K562 (cell line): ENCODE measurements around the gene IRF3. TPM values are rescaled to one million over a fixed set of nuclear protein-coding genes. Genes with fewer than 3 reads are reported as not detected.

Source experiments
- ARHGAP35 ChIP-seq: fragments of 450-650 bp; IDR thresholded peaks from 2 replicates; pipeline ENCODE4 v1.6.1; 2018; ENCODE audit not compliant: partially characterized antibody
- BCLAF1 ChIP-seq, 2 experiments: fragments of 450-650 bp in 1 of 2; IDR thresholded peaks; 2 replicates each; pipeline ENCODE4 v1.6.1; 2011 to 2017; ENCODE audit warnings: low read depth in 2 of 2, antibody characterized with exemption in 1 of 2, borderline replicate concordance in 1 of 2, low read length in 1 of 2, mild to moderate bottlenecking in 1 of 2, mixed read lengths in 1 of 2; ENCODE audit not compliant: control insufficient read depth in 1 of 2
- BRD9 ChIP-seq: fragments of 450-650 bp; IDR thresholded peaks from 2 replicates; pipeline ENCODE4 v1.6.1; 2018; ENCODE audit warnings: low read depth; ENCODE audit not compliant: partially characterized antibody
- CREB3L1 ChIP-seq: fragments of 450-650 bp; IDR thresholded peaks from 2 replicates; pipeline ENCODE4 v1.6.1; 2014; ENCODE audit warnings: low read depth, mild to moderate bottlenecking, moderate library complexity, borderline replicate concordance
- DMBX1 ChIP-seq: fragments of 250-450 bp; sonication (Bioruptor Pico); IDR thresholded peaks from 2 replicates; pipeline ENCODE4 v1.8.0; 2022; ENCODE audit warnings: inconsistent platforms, mild to moderate bottlenecking, moderate library complexity, borderline replicate concordance
- E2F5 ChIP-seq: sonication (generic); formaldehyde crosslinking; IDR thresholded peaks from 2 replicates; pipeline ENCODE4 v1.8.0; 2022; ENCODE audit warnings: mild to moderate bottlenecking, missing genetic modification reagents
- HCFC1 ChIP-seq: IDR thresholded peaks from 2 replicates; pipeline ENCODE4 v1.6.1; 2012; ENCODE audit warnings: low read depth, low read length, improper control_type of control experiment
- HDAC8 ChIP-seq: fragments of 450-650 bp; IDR thresholded peaks from 2 replicates; pipeline ENCODE4 v1.6.1; 2016; ENCODE audit warnings: mild to moderate bottlenecking, missing genetic modification characterization, moderate library complexity, missing compliant biosample characterization
- HLTF ChIP-seq: fragments of 450-650 bp; IDR thresholded peaks from 2 replicates; pipeline ENCODE4 v1.6.1; 2016
- IFI16 ChIP-seq: fragments of 250-450 bp; sonication (Bioruptor Pico); IDR thresholded peaks from 2 replicates; pipeline ENCODE4 v2.1.2; 2022; ENCODE audit warnings: mild to moderate bottlenecking, inconsistent platforms
- KAT8 ChIP-seq: fragments of 450-650 bp; IDR thresholded peaks from 2 replicates; pipeline ENCODE4 v1.6.1; 2016; ENCODE audit warnings: low read depth, mild to moderate bottlenecking
- MAFF ChIP-seq: IDR thresholded peaks from 2 replicates; pipeline ENCODE4 v1.6.1; 2012; ENCODE audit warnings: low read length, improper control_type of control experiment
- MYBL2 ChIP-seq, 2 experiments: fragments of 450-650 bp in 1 of 2; sonication (generic) in 1 of 2; formaldehyde crosslinking in 1 of 2; IDR thresholded peaks; 2 replicates each; pipeline versions ENCODE4 v1.6.1 to v1.8.1; 2017 to 2022; ENCODE audit warnings: borderline replicate concordance in 1 of 2, inconsistent platforms in 1 of 2, low read depth in 1 of 2, mild to moderate bottlenecking in 1 of 2, missing genetic modification reagents in 1 of 2, moderate library complexity in 1 of 2
- SIX5 ChIP-seq, 2 experiments: IDR thresholded peaks; 2 replicates each; pipeline ENCODE4 v1.6.1; 2011; ENCODE audit warnings: low read length in 2 of 2, borderline replicate concordance in 1 of 2, low read depth in 1 of 2, mild to moderate bottlenecking in 1 of 2, moderate library complexity in 1 of 2; ENCODE audit not compliant: insufficient read depth in 1 of 2
- SLC30A9 ChIP-seq: fragments of 250-450 bp; sonication (Bioruptor Pico); IDR thresholded peaks from 2 replicates; pipeline ENCODE4 v1.8.0; 2022; ENCODE audit warnings: mild to moderate bottlenecking, moderate library complexity
- SP2 ChIP-seq: IDR thresholded peaks from 2 replicates; pipeline ENCODE4 v1.6.1; 2011; ENCODE audit warnings: mild to moderate bottlenecking, low read depth, low read length, moderate library complexity; ENCODE audit not compliant: poor library complexity, severe bottlenecking; ENCODE audit errors: extremely low read depth
- ZNF507 ChIP-seq: conservative IDR thresholded peaks from 2 replicates; pipeline ENCODE4 v1.6.1; 2017; ENCODE audit warnings: missing genetic modification characterization, missing compliant biosample characterization
- ZNF592 ChIP-seq: fragments of 450-650 bp; IDR thresholded peaks from 2 replicates; pipeline ENCODE4 v1.6.1; 2017; ENCODE audit warnings: antibody characterized with exemption, mild to moderate bottlenecking
- ZNF766 ChIP-seq: fragments of 200-800 bp; sonication (Bioruptor generic); conservative IDR thresholded peaks from 2 replicates; pipeline ENCODE4 v1.6.1; 2016; ENCODE audit warnings: missing genetic modification characterization, missing compliant biosample characterization
- polyA plus RNA-seq, 8 experiments: library from polyadenylated mRNA; depleted of rRNA in 4 of 8; stranded (reverse) in 5 of 8; unstranded in 3 of 8; fragments of >200 nt; fragmentation: Nextera tagmentation in 2 of 8; fragmentation: Illumina TruSeq in 1 of 8; extraction: Ambion mirVana in 2 of 8; extraction: Trizol in 1 of 8; gene quantifications; 2 replicates each; pipeline versions ENCODE4 v1.2.1 to v1.2.3, GENCODE V29; 2011 to 2014; ENCODE audit warnings: inconsistent platforms in 1 of 8, missing spikeins in 1 of 8
- total RNA-seq, 7 experiments: library from RNA; depleted of rRNA in 6 of 7; stranded (reverse); fragments of >200 nt in 6 of 7; fragmentation: Illumina TruSeq in 2 of 7; extraction: Trizol in 2 of 7; gene quantifications; 2 replicates each; pipeline versions ENCODE4 v1.2.1 to v1.2.3, GENCODE V29; 2011 to 2021; ENCODE audit warnings: low replicate concordance in 1 of 7

IRF3 gene
- total and polyA plus RNA-seq, 9 of the 15 experiments (the other 6 are each of a cell fraction or from before 2014, with no cell fraction given): 7.5 to 145 (median 65.4) TPM

- TF ChIP-seq ZNF592 (no peak), IFI16 (no peak), MYBL2 (IDR thresholded peaks at IDR 0.05; ENCODE audit: low read depth) (no peak), MYBL2 (CRISPR knock-in tag; IDR thresholded peaks at IDR 0.05; ENCODE audit: borderline replicate concordance) (no peak), CREB3L1 (no peak), KAT8 (no peak), SLC30A9 (CRISPR knock-in tag) (no peak), DMBX1 (CRISPR knock-in tag) (no peak), E2F5 (CRISPR knock-in tag) (no peak), HCFC1 (peak; percentile 90), ARHGAP35 (no peak), HDAC8 (tag) (no peak), BRD9 (peak; percentile 20), ZNF766 (peak; percentile 65; the same call in 1 of the 2 replicates), SP2 (no peak), ZNF507 (tag) (no peak), SIX5 (IDR thresholded peaks at IDR 0.05; ENCODE audit: borderline replicate concordance in 1 of 2, insufficient read depth in 1 of 2, low read depth in 1 of 2, low read length in 2 of 2) (peak; percentile 68; a peak in 3 of 4 replicates), BCLAF1 (IDR thresholded peaks at IDR 0.05; ENCODE audit: borderline replicate concordance in 1 of 2, control insufficient read depth in 1 of 2, low read depth in 2 of 2, low read length in 1 of 2) (no peak), MAFF (no peak), HLTF (0 out of 2 replicates have a peak, but pooled peaks have one; percentile 16)
These were observed 425 bp upstream of the IRF3 start (continued) for GRCh38 chr19:49666120-49666444.
